Measurements from ENCODE around the gene BICDL1.

- TF ChIP-seq CTCF (IDR thresholded peaks at IDR 0.05): no peak
- no peak for TF ChIP-seq POLR2AphosphoS5 (IDR thresholded peaks at IDR 0.05)
Measured at GRCh38 chr12:120119271-120119973, 130.4 kb downstream of the BICDL1 start.

Measured in suprapubic skin (tissue), 3 donors.